ENCODE measurements around the gene MOB3B. TPM values are rescaled to one million over a fixed set of nuclear protein-coding genes. Genes with fewer than 3 reads are reported as not detected.
"Not testable (repeated sequence)": the region's sequence is repeated elsewhere in the genome, so short reads cannot be mapped to it uniquely, and the experiment has no call there.

Gene MOB3B
- total RNA-seq, 1 donor from 2014 or later: 0.39 TPM

DNA sequence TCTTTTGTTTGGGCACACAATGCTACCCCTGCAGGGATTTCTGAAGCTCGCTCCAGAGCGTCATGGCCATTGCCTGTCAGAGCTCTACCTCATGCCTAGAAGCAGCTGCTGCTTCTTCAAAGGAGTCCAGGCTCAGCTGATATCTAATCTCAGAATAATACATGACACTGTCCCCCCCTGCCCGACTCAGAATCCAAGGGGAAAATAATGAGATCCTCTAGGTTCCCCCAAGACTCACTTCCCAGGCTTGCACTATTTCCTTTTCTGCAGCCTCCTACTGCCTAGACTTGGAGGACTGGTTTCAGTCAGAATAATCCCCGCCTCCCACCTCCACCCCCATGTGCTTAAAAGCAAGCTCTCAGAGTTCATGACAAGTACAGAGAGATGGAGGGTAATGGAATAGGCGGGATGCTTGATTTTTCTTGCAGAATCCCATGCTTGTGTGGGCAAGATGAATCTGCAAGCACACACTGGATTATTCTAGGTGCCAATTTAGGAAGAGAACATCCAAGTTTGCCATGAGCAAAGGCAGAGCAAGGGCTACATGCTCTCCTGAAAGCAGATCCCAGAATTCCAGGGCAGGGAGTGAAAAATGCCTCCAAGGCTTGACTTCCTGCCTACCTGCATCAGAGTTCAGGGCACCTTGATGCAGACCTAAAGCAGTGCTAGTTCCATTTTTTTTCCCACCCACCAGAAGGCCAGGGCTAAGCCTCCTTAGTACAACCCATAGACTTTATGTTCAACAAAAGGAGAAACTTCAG, 102.9 kb downstream of the MOB3B start:
- intact Hi-C loops (cut with micrococcal nuclease): no loop called here

GRCh38 chr9:27425827-27426510, 103.6 kb downstream of the MOB3B start:
- intact Hi-C loops (cut with micrococcal nuclease): no loop called here

DNA sequence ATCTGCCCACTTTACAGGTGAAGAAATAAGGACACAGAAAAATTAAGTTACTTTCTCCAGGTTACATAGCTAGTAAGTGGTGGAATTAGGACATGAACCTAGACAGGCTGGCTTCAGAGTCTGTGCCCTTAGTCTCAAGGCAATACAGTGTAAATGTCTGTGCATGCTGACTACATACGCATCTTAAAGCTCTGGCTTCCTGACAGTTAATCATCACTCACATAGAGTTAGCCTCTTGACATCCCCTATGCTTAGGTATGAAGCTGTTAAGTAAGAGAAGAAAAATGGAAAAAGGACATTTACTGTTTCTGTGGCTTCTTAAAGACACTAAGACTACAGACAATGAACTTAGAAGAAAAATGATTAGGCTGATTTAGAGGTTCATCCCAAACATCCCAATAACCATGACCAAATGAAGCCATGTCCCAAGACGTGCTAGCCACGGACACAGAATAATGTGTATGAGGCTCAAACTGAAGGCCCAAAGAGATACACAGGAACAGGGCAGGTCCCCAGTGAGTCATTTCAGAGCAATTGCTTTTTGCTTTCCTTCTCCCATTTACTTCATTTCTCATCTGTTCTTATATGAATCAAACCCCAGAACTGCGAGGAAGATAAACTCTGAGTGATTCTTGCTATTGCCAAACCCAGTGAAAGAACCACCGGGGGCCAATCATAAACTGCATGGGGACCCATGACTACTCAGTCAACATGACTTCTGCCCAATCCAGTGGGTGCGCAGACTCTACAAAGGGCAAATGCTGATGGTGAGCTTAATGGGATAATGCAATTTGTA, 105.5 kb downstream of the MOB3B start:
- intact Hi-C loops (cut with micrococcal nuclease): loop anchor here (5.0 kb wide), 1 partner anchor 103 kb away; the partner anchor contains the start of gene MOB3B

DNA sequence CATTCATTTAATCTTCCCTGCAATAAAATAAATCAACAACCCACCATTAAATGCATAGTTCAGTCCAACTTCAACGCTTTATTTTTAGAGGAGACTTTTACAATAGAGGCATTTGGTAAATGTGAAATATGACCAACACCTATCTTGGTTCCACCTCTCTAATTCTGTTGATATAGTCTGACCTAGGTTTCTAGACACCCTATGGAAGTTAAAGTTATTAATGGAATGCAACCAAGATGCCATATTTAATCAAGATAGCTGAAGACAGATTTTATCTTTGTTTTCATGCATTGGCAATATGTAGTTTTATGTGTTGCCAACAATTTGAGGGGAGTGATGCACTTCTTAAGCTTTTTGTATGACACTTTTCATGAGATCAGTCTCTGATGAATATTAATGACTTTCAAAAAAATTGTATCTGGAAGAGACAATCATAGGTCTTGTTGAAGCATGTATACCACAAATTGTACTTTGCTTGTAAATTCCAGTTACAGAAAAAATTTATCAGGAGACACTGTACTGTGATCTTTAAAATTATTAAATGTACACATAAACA, 107.3 kb downstream of the MOB3B start:
- intact Hi-C loops (cut with micrococcal nuclease): loop anchor here (5.0 kb wide), 1 partner anchor 105 kb away; the partner anchor contains the start of gene MOB3B

GRCh38 chr9:27421577-27421976, 108.0 kb downstream of the MOB3B start:
- intact Hi-C loops (cut with micrococcal nuclease): loop anchor here (5.0 kb wide), 1 partner anchor 106 kb away; the partner anchor contains the start of gene MOB3B

GRCh38 chr9:27419558-27419957, 110.1 kb downstream of the MOB3B start:
- intact Hi-C loops (cut with micrococcal nuclease): not testable (repeated sequence)

DNA sequence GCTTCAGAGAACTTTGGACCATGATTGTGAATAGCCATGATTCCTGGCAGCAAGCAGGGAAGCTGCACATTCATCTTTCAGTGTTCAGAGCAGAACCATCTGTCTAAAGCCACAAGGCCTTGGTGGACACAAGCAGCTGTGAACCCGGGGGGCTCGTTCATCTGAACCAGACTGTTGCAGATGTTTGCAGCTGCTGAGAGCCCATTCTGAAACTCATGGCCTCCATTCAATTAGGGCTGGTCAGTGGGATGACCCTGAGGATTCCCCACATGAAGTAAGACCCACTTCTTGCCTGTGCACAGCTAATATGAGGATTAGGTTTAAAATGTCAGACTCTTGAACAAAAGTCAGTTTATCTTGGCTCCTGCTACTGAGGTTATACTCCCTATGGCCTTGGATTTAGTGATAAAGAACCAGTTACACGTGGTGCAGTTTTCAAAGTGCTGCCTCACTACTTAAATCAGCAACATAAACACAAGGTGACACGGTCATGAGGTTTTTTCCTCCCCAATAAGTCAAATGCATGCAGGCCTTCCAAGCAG, 115.3 kb downstream of the MOB3B start:
- intact Hi-C loops (cut with micrococcal nuclease): no loop called here

DNA sequence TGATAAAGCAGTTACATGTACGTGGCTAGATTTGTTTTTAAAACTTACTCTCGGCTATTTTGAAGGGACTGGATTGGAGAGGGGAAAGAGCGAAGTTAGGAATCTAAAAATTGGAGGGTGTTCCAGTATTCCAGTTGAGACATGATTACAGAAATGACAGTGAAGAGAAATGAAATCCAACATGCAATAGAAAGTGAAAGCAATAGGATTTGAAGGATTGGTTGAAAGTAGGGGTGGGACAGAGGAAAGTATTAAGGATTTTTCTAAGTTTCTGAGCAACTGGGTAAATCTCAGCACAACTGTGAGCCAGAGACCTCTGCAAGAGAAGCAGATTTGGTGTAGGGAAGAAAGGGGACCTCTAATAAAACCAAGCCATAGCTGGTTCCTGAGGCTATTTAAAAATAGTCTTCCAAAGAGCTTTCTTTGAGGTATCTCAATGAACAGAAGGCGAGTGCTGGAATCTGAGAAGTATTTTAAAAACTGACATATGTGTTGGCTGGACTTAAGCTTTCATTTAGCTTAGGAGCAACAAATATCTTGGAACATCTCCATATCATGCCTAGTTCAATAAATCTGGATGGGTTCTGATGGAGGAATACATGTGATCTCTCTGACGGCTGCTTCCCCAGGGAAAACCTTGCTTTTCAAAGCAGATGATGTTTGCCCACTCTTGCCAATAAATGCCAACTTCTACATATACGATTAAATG, 115.9 kb downstream of the MOB3B start:
- intact Hi-C loops (cut with micrococcal nuclease): no loop called here

DNA sequence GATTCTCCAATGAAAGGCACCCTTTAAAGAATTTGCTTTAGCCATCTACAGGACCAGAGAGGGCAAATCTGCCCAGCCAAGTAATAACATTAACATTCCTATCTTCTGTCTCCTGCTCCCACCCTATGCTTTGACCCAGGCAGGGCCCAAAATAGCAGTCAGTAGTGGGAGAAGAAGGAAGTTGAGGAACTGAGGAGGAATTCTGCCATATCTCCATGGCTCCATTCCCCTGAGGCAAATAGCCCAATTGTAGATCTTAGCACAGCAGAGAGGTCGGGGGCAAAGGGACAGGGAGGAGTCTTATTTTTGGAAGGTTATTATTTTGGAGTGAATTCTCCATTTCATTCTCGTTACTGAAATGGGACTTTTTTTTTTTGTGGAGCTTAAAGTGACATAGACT, 116.7 kb downstream of the MOB3B start:
- intact Hi-C loops (cut with micrococcal nuclease): no loop called here

DNA sequence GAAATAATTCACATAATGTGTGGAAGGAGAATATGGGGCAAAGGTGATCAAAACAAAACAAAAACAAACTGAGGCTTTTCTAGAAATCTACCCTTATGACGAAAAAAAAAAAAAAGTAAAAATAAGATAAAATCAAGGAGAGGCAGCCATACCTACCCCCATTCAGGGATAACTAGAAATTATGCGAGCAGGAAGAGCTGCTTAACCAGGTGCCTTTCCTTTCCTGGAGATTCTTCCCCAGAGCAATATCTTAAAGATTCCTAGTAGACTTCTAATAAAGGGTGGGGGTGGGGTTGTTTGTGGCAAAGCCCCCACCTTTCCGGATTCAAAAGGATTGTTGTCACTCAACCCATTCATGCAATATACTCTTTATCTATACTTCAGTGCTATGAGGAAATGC, 117.5 kb downstream of the MOB3B start:
- intact Hi-C loops (cut with micrococcal nuclease): no loop called here

GRCh38 chr9:27408482-27408881, 121.1 kb downstream of the MOB3B start:
- intact Hi-C loops (cut with micrococcal nuclease): no loop called here

DNA sequence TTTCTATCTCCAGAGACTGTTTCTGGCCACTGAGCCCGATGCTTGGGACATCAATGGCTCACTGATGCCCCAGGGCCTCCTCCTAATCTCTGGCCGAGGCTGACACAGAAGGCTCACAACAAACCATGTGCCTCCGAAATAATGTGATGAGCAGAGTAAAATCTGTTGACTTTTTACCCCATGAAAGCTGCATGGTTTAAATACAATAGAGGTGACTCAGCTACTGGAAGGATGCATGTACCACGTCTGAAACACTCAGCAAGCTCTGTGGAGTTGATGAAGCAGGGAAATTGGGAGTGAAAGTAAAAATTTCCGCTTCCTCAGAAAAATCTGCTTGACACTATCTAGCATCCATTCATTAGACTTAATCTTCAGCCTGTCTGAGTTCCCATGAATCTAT, 121.6 kb downstream of the MOB3B start:
- intact Hi-C loops (cut with micrococcal nuclease): no loop called here

- intact Hi-C loops (cut with micrococcal nuclease): no loop called here
Measured at GRCh38 chr9:27407491-27407890, 122.1 kb downstream of the MOB3B start.

GRCh38 chr9:27404661-27405060, 125.0 kb downstream of the MOB3B start:
- intact Hi-C loops (cut with micrococcal nuclease): no loop called here

- intact Hi-C loops (cut with micrococcal nuclease): no loop called here
Measured at GRCh38 chr9:27402626-27403025, 127.0 kb downstream of the MOB3B start.

DNA sequence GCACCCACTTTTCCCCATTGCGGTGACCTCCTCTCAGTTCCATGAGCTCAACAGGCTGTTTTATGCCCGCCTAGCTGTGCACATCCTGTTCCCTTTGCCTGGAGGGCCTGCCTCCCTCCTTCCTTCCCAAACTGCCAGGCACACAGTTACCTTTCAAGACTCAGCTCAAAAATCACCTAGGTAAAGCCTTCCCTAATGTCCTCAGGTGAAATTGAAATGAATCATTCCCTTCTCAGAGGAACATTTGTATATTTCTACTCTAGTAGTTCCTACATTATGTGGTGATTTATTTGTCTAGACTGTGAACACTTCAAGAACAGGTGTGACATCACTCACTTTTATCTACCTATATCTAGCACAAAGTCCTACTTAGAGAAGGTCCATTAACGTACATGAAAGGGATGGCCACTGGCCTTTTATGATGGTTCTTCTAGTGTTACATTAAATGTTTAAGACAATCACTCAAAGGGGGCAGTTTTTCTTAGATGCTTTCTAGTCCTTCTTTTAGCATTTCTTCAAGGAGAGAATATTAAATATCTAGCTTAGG, 129.2 kb downstream of the MOB3B start:
- intact Hi-C loops (cut with micrococcal nuclease): no loop called here

DNA sequence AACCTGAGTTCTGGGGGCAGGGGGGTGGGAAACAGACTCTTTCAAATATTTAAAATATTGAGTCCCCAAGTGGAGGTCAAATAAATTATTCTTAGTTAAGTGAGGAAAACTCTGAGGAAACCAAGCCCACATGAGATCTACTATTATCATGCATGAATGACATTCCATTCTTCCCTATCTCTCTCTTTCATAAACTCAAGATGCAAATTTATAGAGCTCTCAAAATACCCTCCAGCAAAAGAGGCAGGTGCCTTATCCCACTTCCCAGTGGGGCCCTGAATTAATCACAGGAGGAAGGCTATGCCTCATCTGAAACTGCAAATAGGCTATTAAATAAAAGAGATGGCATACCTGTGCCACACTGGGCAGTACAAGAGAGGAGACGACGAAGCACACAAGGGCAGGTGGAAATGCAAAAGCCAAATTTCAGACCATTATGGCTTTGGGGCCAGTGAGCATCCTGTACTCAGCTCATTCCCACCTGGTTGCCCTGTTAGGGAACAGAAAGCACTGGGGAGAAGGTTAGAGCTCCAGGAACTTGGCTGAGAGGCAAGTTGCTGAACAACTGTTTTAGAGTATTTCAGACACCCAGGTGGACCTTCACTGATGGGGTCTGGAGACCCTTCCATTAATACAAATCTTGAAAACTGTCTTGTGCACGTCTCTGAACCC, 130.5 kb downstream of the MOB3B start:
- intact Hi-C loops (cut with micrococcal nuclease): no loop called here

- intact Hi-C loops (cut with micrococcal nuclease): no loop called here
Measured at GRCh38 chr9:27396495-27396894, 133.1 kb downstream of the MOB3B start.

GRCh38 chr9:27395484-27395921, 134.1 kb downstream of the MOB3B start:
- intact Hi-C loops (cut with micrococcal nuclease): no loop called here

DNA sequence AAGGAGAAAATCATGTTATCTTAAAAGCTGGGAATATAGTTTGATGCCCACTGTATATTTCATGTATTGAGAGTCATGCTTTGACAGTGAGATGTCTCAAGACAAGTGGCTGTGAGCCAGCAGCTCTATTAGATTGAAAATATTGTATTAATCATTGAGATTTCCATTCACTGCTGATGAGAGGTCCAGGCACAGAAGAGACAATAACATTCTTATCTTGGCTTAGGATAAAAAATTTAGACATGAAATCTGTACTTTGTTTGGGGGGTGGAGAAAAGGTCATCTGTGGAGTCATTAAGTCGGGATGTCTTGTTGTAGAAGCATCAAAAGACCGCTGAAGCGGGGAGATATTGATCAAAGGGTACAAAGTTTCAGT, 134.8 kb downstream of the MOB3B start:
- intact Hi-C loops (cut with micrococcal nuclease): no loop called here
